GM12878 (cell line): ENCODE results near the gene TP53I11. TPM values are rescaled to one million over a fixed set of nuclear protein-coding genes. Genes with fewer than 3 reads are reported as not detected.

Experiments used
- ATAC-seq: fragments of 200-7000 bp; cut with Tn5 transposase; 3 replicates; pipeline ENCODE4 v1.9.1; 2020; ENCODE audit warnings: mild to moderate bottlenecking, moderate library complexity
- BruUV-seq: library from RNA; stranded (reverse); fragments of 400-500 nt; replicated peaks from 2 replicates; lab custom pipeline; 2021; lab: Mats Ljungman, UMichigan
- CTCF ChIA-PET: fragments of 300-600 bp; sonication (Branson Sonifier 250); formaldehyde crosslinking; extraction: SDS; loops from one replicate; lab custom pipeline; 2021; ENCODE audit warnings: inconsistent platforms; lab: Yijun Ruan, JAX
- POLR2A ChIA-PET: fragments of 350-600 bp; formaldehyde crosslinking; extraction: SDS; loops from one replicate; lab custom pipeline; 2021; ENCODE audit warnings: inconsistent platforms; lab: Charles Lee
- RAD21 ChIA-PET: fragments of 300-600 bp; sonication (Branson Sonifier 250); formaldehyde crosslinking; loops from one replicate; lab custom pipeline; 2023; ENCODE audit warnings: antibody characterized with exemption; ENCODE audit not compliant: unreplicated experiment; lab: Charles Lee
- SMC1A ChIA-PET: fragments of 300-600 bp; sonication (Branson Sonifier 250); formaldehyde crosslinking; loops from one replicate; lab custom pipeline; 2023; ENCODE audit not compliant: unreplicated experiment, uncharacterized antibody; lab: Charles Lee
- DNase-seq: peaks from one replicate; pipeline ENCODE4 v3.0.0-alpha.2; 2011; ENCODE audit warnings: low read depth, low spot score
- FAIRE-seq: peaks from 3 replicates; lab custom pipeline; 2011; peaks lifted over from hg19 to GRCh38; lab: Jason Lieb, UNC
- H2AFZ ChIP-seq: 2 replicates; pipeline ENCODE4 v1.6.0; 2011; ENCODE audit warnings: low read depth, low read length, control low read depth; ENCODE audit not compliant: control insufficient read depth
- H3K27ac ChIP-seq: 2 replicates; pipeline ENCODE4 v1.5.1; 2011; ENCODE audit warnings: control low read depth; ENCODE audit not compliant: control insufficient read depth, insufficient read depth
- H3K27me3 ChIP-seq, 2 experiments: replicated peaks in 1 of 2; 2 replicates each; pipeline versions ENCODE4 v1.6.0 to v1.6.1; 2011; ENCODE audit warnings: low read length in 1 of 2; ENCODE audit not compliant: control insufficient read depth in 2 of 2, insufficient read depth in 2 of 2
- H3K36me3 ChIP-seq, 2 experiments: 2 replicates each; pipeline ENCODE4 v1.5.1; 2011; ENCODE audit warnings: low read length in 1 of 2; ENCODE audit not compliant: control insufficient read depth in 2 of 2, insufficient read depth in 2 of 2
- H3K4me1 ChIP-seq: 2 replicates; pipeline ENCODE4 v1.6.1; 2011; ENCODE audit warnings: mild to moderate bottlenecking, low read length, moderate library complexity, mixed read lengths; ENCODE audit not compliant: control insufficient read depth, insufficient read depth
- H3K4me2 ChIP-seq: 2 replicates; pipeline ENCODE4 v1.6.0; 2011; ENCODE audit warnings: control low read depth; ENCODE audit not compliant: control insufficient read depth, insufficient read depth
- H3K4me3 ChIP-seq: fragments of 200-600 bp; sonication (generic); 2 replicates; pipeline ENCODE4 v1.5.1; 2016
- H3K79me2 ChIP-seq: 2 replicates; pipeline ENCODE4 v1.6.0; 2011; ENCODE audit warnings: low read length; ENCODE audit not compliant: control insufficient read depth, insufficient read depth
- H3K9ac ChIP-seq: 2 replicates; pipeline ENCODE4 v1.8.0; 2011; ENCODE audit warnings: low read length, control low read depth, mixed read lengths; ENCODE audit not compliant: control insufficient read depth, insufficient read depth
- H3K9me3 ChIP-seq: replicated peaks from 3 replicates; pipeline ENCODE4 v1.5.1; 2011; ENCODE audit warnings: mild to moderate bottlenecking, low read length; ENCODE audit not compliant: control insufficient read depth, insufficient read depth
- H4K20me1 ChIP-seq: 2 replicates; pipeline ENCODE4 v1.6.0; 2011; ENCODE audit not compliant: control insufficient read depth, insufficient read depth
- CHD4 ChIP-seq: fragments of 200-600 bp; sonication (generic); IDR thresholded peaks from 2 replicates; pipeline ENCODE4 v1.6.1; 2016; ENCODE audit warnings: mild to moderate bottlenecking
- HDAC2 ChIP-seq: fragments of 200-600 bp; sonication (generic); IDR thresholded peaks from 2 replicates; pipeline ENCODE4 v1.6.1; 2017
- POLR2AphosphoS2 ChIP-seq: IDR thresholded peaks from 2 replicates; pipeline ENCODE4 v1.6.1; 2011; ENCODE audit warnings: low read depth, mild to moderate bottlenecking, low read length, improper control_type of control experiment, moderate library complexity
- RAD51 ChIP-seq: fragments of 450-650 bp; IDR thresholded peaks from 2 replicates; pipeline ENCODE4 v1.6.1; 2016; ENCODE audit warnings: moderate library complexity, mild to moderate bottlenecking, inconsistent platforms
- SREBF1 ChIP-seq: IDR thresholded peaks from 2 replicates; pipeline ENCODE4 v1.6.1; 2012; ENCODE audit warnings: mild to moderate bottlenecking, low read length
- TBL1XR1 ChIP-seq: IDR thresholded peaks from 2 replicates; pipeline ENCODE4 v1.6.1; 2012; ENCODE audit warnings: low read depth, low read length, improper control_type of control experiment
- YY1 ChIP-seq: IDR thresholded peaks from 2 replicates; pipeline ENCODE4 v1.6.1; 2011; ENCODE audit warnings: low read depth, mild to moderate bottlenecking, low read length
- WGBS: methylation state at CpG from one replicate; pipeline ENCODE4 v1.1.6; 2016; ENCODE audit warnings: low lambda C conversion rate; ENCODE audit not compliant: insufficient replicate concordance, insufficient coverage; ENCODE audit errors: missing lambda C conversion rate; 5-methylcytosine and 5-hydroxymethylcytosine counted together
- in situ Hi-C: fragments of 300-500 bp; cut with MboI; formaldehyde crosslinking; loops from 9 replicates; pipeline ENCODE4 v1.14.3; 2018; ENCODE audit warnings: mixed read lengths
- intact Hi-C: fragments of 100-400 bp; cut with micrococcal nuclease; formaldehyde crosslinking; loops from one replicate; pipeline ENCODE4 v1.14.2; 2022; ENCODE audit not compliant: unreplicated experiment
- polyA plus RNA-seq, 11 experiments: library from polyadenylated mRNA; depleted of rRNA in 4 of 11; unstranded in 6 of 11; stranded (reverse) in 5 of 11; fragments of >200 nt; fragmentation: Nextera tagmentation in 4 of 11; fragmentation: Illumina TruSeq in 1 of 11; extraction: Ambion mirVana in 4 of 11; extraction: Trizol in 1 of 11; gene quantifications; 1 replicate in 1 of 11; 2 replicates in 10 of 11; pipeline versions ENCODE4 v1.2.1 to v1.2.3, GENCODE V29; 2011 to 2016; ENCODE audit warnings: inconsistent platforms in 2 of 11, missing spikeins in 2 of 11, low read depth in 1 of 11
- total RNA-seq, 4 experiments: library from RNA; depleted of rRNA in 3 of 4; stranded (reverse); fragments of >200 nt in 3 of 4; fragmentation: Illumina TruSeq in 1 of 4; extraction: Trizol in 1 of 4; gene quantifications; 2 replicates each; pipeline versions ENCODE4 v1.2.1 to v1.2.3, GENCODE V29; 2013 to 2021
- TF ChIP-seq, protein P1 (sequence below): fragments of 450-650 bp; IDR thresholded peaks from 2 replicates; pipeline ENCODE4 v1.6.1; 2018; ENCODE audit warnings: borderline replicate concordance, mild to moderate bottlenecking; ENCODE audit not compliant: partially characterized antibody
- TF ChIP-seq, protein P2 (sequence below): fragments of 450-650 bp; formaldehyde crosslinking; IDR thresholded peaks from 2 replicates; pipeline ENCODE4 v1.4.0; 2022; ENCODE audit warnings: mild to moderate bottlenecking, moderate library complexity
- TF ChIP-seq, protein P3 (sequence below): fragments of 150-350 bp; IDR thresholded peaks from 2 replicates; pipeline ENCODE4 v1.6.1; 2014; ENCODE audit warnings: mild to moderate bottlenecking, low read depth, low read length

TP53I11 gene
- total and polyA plus RNA-seq, 10 of the 15 experiments (the other 5 are each of a cell fraction or from before 2014, with no cell fraction given) = 0.03 to 0.28 (median 0.17) TPM; not detected in 3

DNA sequence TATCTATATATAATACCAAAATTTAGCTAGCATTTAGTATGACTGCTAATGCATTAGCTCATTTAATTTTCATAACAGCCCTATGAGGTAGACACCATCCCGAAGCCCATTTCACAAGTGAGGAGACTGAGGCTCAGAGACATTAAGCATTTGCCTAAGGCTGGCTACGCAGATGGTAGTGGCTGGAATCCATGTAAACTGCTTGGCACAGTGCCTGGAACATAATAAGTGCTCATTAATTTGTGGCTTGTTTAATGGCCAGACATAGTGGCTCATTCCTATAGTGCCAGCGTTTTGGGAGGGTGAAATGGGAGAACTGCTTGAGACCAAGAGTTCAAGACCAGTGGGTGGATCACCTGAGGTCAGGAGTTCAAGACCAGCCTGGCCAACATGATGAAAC is 17.8 kb upstream of the TP53I11 start:
- 5% methylated on average over 3 of the region's 3 CpGs for WGBS
- no peaks in the 10 kb centered on the region for H4K20me1 ChIP-seq
- no peak for ATAC-seq
- H2AFZ ChIP-seq = no peak overlapping the region
- DNase-seq = no peak
- H3K9me3 ChIP-seq = no peaks in the 10 kb centered on the region
- RAD21 ChIA-PET = no interaction called here
- CTCF ChIA-PET = interaction anchor here (1.9 kb wide), 1 partner anchor 32 kb away, joined by 4 read pairs; no protein-coding TSS in a partner anchor
- BruUV-seq = no TSS peak
- H3K4me3 ChIP-seq = no peak overlapping the region
- FAIRE-seq = no peak
- POLR2A ChIA-PET = no interaction called here
- SMC1A ChIA-PET = no interaction called here
- no peak overlapping the region for H3K27ac ChIP-seq
- H3K4me1 ChIP-seq = no peaks in the 10 kb centered on the region
- intact Hi-C loops (no loop called here), in situ Hi-C loops (no loop called here)
- H3K27me3 ChIP-seq = peaks cover 0 to 2% of the 10 kb centered on the region in 2 experiments; a peak in 2 of 4 replicates
- H3K9ac ChIP-seq = no peak overlapping the region
- no peaks in the 10 kb centered on the region for H3K79me2 ChIP-seq
- H3K36me3 ChIP-seq = no peaks in the 10 kb centered on the region
- TF ChIP-seq, protein P1, sequence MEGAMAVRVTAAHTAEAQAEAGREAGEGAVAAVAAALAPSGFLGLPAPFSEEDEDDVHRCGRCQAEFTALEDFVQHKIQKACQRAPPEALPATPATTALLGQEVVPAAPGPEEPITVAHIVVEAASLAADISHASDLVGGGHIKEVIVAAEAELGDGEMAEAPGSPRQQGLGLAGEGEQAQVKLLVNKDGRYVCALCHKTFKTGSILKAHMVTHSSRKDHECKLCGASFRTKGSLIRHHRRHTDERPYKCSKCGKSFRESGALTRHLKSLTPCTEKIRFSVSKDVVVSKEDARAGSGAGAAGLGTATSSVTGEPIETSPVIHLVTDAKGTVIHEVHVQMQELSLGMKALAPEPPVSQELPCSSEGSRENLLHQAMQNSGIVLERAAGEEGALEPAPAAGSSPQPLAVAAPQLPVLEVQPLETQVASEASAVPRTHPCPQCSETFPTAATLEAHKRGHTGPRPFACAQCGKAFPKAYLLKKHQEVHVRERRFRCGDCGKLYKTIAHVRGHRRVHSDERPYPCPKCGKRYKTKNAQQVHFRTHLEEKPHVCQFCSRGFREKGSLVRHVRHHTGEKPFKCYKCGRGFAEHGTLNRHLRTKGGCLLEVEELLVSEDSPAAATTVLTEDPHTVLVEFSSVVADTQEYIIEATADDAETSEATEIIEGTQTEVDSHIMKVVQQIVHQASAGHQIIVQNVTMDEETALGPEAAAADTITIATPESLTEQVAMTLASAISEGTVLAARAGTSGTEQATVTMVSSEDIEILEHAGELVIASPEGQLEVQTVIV = no peak
- TF ChIP-seq CHD4 (no peak), TBL1XR1 (no peak), SREBF1 (no peak)
- no peak overlapping the region for H3K4me2 ChIP-seq

DNA sequence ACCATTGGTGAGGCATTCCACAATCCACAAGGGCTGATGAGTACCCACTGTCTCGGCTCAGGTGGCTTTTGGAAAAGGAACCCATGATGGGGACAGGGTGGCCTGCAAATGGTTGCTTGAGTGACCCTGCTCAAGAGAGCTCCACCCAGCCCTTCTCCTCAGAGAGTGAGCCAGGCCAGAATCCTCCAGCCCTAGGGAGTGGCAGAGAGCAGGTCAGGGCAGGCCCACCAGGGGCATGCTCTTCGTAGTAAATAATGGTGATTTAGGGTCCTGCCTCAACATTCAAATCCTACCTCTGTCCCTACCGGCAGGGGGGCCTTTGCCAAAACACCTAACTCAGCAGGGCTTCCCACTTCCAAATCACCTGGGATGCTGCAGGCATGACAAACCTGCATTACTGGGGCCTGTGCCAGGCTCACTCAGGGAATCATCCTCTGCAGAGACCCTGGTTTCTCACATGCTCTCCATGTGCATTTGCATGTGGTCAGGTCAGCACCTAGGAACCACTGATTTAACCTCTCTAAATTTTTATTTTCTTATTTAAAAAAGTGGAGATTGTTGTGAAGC is 17.3 kb upstream of the TP53I11 start:
- Histone ChIP-seq H3K27ac (no peak overlapping the region), H2AFZ (no peak overlapping the region), H4K20me1 (no peaks in the 10 kb centered on the region), H3K9ac (no peak overlapping the region), H3K4me2 (no peak overlapping the region), H3K79me2 (no peaks in the 10 kb centered on the region), H3K9me3 (no peaks in the 10 kb centered on the region), H3K4me3 (no peak overlapping the region), H3K4me1 (no peaks in the 10 kb centered on the region), H3K36me3 (no peaks in the 10 kb centered on the region), H3K27me3 (peaks cover 0 to 2% of the 10 kb centered on the region in 2 experiments; a peak in 2 of 4 replicates)
- no peak for DNase-seq
- CTCF ChIA-PET = interaction anchor here (1.9 kb wide), 1 partner anchor 32 kb away, joined by 4 read pairs; no protein-coding TSS in a partner anchor
- BruUV-seq = no TSS peak
- RAD21 ChIA-PET = no interaction called here
- whole genome bisulfite sequencing = 21% methylated on average over 3 of the region's 3 CpGs
- POLR2A ChIA-PET = no interaction called here
- no peak for ATAC-seq
- intact Hi-C loops = no loop called here
- FAIRE-seq = no peak
- in situ Hi-C loops = no loop called here
- SMC1A ChIA-PET = no interaction called here
- TF ChIP-seq, protein P2, sequence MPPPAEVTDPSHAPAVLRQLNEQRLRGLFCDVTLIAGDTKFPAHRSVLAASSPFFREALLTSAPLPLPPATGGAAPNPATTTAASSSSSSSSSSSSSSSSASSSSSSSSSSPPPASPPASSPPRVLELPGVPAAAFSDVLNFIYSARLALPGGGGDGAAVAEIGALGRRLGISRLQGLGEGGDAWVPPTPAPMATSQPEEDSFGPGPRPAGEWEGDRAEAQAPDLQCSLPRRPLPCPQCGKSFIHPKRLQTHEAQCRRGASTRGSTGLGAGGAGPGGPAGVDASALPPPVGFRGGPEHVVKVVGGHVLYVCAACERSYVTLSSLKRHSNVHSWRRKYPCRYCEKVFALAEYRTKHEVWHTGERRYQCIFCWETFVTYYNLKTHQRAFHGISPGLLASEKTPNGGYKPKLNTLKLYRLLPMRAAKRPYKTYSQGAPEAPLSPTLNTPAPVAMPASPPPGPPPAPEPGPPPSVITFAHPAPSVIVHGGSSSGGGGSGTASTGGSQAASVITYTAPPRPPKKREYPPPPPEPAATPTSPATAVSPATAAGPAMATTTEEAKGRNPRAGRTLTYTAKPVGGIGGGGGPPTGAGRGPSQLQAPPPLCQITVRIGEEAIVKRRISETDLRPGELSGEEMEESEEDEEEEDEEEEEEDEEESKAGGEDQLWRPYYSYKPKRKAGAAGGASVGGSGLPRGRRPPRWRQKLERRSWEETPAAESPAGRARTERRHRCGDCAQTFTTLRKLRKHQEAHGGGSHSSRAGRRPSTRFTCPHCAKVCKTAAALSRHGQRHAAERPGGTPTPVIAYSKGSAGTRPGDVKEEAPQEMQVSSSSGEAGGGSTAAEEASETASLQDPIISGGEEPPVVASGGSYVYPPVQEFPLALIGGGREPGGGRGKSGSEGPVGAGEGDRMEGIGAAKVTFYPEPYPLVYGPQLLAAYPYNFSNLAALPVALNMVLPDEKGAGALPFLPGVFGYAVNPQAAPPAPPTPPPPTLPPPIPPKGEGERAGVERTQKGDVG (CRISPR knock-in tag) = no peak
- TF ChIP-seq RAD51 (no peak), HDAC2 (no peak), CHD4 (no peak), POLR2AphosphoS2 (no peak), YY1 (no peak)
- TF ChIP-seq, protein P3, sequence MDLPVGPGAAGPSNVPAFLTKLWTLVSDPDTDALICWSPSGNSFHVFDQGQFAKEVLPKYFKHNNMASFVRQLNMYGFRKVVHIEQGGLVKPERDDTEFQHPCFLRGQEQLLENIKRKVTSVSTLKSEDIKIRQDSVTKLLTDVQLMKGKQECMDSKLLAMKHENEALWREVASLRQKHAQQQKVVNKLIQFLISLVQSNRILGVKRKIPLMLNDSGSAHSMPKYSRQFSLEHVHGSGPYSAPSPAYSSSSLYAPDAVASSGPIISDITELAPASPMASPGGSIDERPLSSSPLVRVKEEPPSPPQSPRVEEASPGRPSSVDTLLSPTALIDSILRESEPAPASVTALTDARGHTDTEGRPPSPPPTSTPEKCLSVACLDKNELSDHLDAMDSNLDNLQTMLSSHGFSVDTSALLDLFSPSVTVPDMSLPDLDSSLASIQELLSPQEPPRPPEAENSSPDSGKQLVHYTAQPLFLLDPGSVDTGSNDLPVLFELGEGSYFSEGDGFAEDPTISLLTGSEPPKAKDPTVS = no peak
